HG03342 (cell line): ENCODE results near the gene HOMEZ.
"Not testable (repeated sequence)": the region's sequence is repeated elsewhere in the genome, so short reads cannot be mapped to it uniquely, and the experiment has no call there.

ENCODE experiments used
- ATAC-seq: cut with Tn5 transposase; IDR thresholded peaks from one replicate; pipeline ENCODE4 v1.9.1; 2021; ENCODE audit warnings: mild to moderate bottlenecking, moderate library complexity; ENCODE audit not compliant: unreplicated experiment

The HOMEZ gene, protein sequence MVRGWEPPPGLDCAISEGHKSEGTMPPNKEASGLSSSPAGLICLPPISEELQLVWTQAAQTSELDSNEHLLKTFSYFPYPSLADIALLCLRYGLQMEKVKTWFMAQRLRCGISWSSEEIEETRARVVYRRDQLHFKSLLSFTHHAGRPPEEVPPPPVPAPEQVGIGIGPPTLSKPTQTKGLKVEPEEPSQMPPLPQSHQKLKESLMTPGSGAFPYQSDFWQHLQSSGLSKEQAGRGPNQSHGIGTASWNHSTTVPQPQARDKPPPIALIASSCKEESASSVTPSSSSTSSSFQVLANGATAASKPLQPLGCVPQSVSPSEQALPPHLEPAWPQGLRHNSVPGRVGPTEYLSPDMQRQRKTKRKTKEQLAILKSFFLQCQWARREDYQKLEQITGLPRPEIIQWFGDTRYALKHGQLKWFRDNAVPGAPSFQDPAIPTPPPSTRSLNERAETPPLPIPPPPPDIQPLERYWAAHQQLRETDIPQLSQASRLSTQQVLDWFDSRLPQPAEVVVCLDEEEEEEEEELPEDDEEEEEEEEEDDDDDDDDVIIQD

DNA sequence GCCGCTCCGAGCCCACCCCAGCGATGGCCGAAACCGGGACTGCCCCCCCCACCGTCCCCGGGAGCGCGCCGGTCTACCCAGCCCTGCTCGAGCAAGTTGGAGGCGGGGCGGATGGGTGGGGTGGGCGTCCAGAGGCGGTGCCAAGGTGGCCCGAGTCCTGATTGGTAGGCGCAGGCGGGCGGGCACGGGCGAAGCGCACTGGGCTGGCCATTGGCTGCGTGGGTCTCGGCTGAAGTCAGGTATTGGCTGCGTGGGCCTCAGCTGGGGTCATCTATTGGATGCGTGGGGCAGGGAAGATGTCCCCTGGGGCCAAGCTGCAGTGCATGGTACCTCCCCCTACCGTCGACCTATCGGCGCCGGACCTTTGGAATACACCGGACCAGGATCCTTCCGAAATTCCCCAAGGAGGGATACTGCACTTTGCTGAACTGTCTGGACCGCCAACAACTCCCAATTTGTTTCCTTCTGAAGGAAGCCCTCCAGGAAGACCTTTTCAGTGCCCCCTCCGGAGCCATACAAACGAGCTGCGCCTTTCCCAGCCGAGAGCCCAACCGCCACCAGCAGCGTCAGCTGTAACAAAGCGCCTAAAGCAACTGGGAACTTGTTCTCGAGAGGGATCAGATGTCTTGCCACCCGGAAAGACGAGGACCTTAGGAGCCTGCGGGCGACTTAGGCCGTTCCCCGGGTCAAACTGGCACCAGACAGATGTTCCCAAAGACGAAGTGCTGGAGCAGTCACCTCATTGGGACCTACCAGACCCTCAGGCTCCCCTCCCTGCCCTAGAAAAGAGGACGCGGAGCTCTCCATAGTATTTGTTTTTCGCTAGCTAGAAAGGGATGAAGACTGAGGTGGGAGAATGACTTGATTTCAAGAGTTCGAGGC is at the start of gene HOMEZ:
HOMEZ (minus strand) TSS at position 113 of the 882 bp plus-strand sequence. CDS start 180 bp downstream, outside the sequence.
- ATAC-seq, result peak; percentile 97

DNA sequence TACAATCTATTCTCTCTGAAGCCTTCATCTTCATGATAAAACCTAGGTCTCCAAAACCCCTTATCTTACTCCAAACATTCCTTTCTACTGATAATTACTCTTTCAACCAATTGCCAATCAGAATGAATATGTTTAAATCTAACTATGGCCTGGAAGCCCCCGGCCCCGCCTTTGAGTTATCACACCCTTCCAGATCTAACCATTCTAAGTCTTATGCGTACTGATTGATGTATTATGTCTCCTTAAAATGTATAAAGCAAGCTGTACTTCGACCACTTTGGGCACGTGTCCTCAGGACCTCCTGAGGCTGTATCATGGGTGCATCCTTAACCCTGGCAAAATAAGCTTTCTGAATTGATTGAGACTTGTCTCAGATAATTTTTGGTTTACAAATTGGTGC is 49.7 kb upstream of the HOMEZ start:
- no peak for ATAC-seq

- ATAC-seq, result no peak
Observed at GRCh38 chr14:23327947-23328744, 42.2 kb upstream of the HOMEZ start.

- no peak for ATAC-seq
Observed at GRCh38 chr14:23326491-23327332, 40.8 kb upstream of the HOMEZ start.

DNA sequence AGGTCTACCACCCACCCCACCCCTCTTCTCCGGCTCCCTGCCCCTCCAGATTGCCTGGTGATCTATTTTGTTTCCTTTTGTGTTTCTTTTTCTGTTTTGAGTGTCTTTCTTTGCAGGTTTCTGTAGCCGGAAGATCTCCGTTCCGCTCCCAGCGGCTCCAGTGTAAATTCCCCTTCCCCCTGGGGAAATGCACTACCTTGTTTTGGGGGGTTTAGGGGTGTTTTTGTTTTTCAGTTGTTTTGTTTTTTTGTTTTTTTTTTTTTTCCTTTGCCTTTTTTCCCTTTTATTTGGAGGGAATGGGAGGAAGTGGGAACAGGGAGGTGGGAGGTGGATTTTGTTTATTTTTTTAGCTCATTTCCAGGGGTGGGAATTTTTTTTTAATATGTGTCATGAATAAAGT is 39.8 kb upstream of the HOMEZ start:
- not testable (repeated sequence) for ATAC-seq

GRCh38 chr14:23324993-23325392 is 39.1 kb upstream of the HOMEZ start:
- no peak for ATAC-seq

DNA sequence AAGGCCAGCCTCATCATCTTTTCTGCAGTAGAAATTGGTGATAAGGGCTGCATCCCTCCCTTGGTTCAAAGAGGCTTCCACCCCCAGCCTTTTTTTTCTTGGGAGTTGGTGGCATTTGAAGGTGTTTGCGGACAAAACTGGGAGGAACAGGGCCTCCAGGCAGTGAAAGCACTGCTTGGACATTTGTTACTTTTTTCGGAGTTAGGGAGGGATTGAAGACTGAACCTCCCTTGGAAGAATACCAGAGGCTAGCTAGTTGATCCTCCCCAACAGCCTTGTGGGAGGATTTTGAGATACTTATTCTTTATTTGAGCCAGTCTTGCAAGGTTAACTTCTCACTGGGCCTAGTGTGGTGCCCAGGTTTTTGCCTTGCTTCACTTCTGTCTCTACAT is 38.5 kb upstream of the HOMEZ start:
- ATAC-seq, result no peak

DNA sequence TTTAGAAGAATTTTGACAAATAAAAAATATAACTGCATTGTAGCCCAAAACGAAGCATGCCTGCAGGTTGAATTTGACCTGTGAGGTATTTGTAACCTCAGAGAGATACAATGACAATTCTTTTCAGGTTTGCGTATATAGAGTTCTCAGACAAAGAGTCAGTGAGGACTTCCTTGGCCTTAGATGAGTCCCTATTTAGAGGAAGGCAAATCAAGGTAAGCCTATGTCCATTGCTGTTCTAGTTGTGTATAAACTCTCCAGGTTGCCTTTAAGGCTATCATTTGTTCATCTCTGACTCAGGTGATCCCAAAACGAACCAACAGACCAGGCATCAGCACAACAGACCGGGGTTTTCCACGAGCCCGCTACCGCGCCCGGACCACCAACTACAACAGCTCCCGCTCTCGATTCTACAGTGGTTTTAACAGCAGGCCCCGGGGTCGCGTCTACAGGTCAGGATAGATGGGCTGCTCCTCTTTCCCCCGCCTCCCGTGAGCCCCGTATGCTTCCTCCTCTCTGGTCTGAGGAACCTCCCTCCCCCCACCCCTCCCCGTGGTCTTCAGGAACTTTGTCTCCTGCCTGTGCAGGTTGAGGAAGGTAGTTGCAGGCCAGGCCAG is 38.0 kb upstream of the HOMEZ start:
- no peak for ATAC-seq

DNA sequence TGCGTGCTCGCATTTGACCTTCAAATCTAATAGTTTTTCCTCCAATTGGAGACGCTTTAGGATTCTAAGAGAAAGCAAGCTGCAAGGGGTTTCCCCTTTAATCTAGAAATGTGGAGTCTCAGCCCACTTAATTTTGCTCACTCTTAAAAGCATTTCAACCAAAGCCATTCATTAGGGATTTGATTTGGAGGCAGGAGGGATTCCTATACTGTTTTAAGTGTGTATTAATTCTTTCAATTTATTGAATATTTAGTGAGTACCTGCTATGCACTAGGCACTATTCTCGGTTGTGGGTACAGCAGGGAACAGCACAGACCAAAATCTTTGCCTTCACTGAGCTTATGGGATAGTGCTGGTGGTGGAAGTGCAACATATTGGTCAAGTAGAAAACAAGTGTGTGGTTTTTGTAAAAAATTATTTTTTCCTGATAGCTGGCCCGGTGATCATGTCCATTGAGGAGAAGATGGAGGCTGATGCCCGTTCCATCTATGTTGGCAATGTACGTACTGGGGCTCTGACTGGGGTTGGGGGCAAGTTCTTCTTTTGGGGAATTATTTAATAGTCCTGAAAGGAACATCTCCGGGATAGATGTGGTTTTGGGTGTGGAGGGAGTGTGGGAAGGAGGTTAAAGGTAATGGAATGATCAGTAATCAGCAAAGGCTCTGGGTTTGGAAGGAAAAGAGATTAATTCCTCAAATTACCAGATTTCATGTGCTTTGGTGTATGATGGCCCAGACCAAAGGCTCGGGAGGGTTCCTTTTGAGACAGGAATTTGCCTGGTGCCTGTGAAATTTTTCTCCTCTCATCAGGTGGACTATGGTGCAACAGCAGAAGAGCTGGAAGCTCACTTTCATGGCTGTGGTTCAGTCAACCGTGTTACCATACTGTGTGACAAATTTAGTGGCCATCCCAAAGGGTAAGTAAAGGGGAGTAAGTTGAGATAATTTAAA is 36.9 kb upstream of the HOMEZ start:
- no peak for ATAC-seq

DNA sequence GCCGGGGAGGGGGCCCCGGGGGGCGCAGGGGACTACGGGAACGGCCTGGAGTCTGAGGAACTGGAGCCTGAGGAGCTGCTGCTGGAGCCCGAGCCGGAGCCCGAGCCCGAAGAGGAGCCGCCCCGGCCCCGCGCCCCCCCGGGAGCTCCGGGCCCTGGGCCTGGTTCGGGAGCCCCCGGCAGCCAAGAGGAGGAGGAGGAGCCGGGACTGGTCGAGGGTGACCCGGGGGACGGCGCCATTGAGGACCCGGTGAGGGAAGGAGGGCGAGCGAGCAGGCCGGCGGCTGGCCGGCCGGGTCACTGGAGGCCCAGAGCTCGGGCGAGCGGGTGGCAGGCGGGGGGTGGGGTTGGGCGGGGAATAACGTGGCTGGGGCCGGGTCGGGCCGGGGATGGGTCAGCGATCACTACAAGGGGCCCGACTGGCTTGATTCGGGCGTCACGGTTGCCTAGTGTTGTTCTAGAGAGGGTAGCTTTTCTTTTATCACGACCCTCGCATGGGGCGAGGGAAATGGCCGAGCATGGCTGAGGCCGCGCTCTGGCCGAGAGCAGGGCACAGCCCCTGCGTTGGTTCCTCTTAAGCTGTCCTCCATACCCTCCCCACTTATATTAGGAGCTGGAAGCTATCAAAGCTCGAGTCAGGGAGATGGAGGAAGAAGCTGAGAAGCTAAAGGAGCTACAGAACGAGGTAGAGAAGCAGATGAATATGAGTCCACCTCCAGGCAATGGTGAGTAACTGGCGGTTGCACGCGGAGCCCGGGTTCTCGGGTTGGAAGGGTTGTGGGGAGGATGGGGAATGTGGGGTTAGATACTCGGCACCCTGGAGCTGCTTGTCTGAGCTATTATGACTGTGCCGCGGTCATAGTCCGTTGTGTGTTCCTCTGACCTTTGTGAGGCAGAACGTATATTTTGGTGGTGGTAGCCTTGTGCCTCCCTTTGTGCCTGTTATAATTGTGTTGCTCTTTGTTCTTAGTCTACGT is 35.9 kb upstream of the HOMEZ start:
- peak; percentile 1 for ATAC-seq

DNA sequence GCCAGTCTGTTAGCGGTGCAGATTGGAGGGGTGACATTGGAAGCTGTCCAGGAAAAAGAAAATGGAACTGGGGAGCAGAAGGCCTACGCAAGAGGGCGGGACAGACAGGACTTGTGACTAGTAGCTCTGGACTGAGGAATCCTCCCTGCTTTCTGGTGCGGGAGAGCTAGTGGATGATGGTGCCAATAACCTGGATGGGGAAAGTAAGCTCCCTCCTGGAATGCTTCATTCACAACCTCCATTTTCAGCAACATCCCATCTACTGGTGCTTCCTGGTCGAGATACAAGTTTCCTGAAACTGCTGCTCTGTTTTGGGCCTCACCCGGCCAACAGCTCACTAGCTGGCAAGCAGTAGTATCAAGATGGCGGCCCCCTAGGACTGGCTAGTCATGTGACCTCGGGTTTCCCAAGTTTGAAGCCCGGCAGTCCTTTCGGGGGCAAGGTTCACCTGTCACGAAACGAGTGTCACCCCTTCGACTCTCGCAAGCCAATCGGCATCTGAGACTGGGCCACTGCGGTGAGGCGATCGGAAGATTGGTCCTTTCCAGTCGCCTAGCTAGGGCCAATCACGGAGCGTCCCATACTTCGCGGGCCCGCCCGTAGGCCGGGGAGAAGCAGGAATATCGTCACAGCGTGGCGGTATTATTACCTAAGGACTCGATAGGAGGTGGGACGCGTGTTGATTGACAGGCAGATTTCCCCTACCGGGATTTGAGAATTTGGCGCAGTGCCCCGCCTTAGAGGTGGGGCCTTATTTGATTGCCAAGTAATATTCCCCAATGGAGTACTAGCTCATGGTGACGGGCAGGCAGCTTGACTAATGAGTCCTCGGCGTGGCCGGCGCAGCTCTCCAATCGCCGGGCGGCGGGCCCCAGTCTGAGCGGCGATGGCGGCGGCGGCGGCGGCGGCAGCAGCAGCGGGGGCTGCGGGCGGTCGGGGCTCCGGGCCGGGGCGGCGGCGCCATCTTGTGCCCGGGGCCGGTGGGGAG is 34.9 kb upstream of the HOMEZ start, which contains the start of gene PABPN1:
PABPN1 (plus strand) TSS at position 874 of the 988 bp plus-strand sequence; CDS start at position 887, 13 bp downstream.
- ATAC-seq, result peak; percentile 88

GRCh38 chr14:23319746-23320583 is 34.0 kb upstream of the HOMEZ start:
- ATAC-seq, result no peak

- ATAC-seq, result no peak
Observed at GRCh38 chr14:23316300-23316699, 30.4 kb upstream of the HOMEZ start.

DNA sequence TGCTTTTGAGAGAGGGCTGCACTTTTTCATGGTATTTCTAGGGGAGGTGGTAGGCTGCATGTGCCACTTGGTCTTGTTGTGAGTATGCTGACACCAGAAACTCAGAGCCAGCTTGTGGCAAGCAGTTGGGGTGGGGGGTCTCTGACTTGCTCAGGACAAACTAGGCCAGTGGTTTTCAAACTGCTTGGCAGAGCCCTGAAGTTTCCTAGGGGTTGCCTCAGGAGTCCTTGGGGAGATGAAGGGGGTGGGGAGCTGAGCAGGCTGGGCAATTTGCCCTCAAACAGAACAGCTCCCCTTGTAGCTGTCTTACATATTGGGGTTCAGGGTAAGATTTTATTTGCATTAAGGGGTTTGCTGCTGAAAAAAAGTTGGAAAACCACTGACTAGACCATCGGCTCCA is 24.6 kb upstream of the HOMEZ start:
- no peak for ATAC-seq
